ENCODE results near the gene TAOK1. TPM values are rescaled to one million over a fixed set of nuclear protein-coding genes. Genes with fewer than 3 reads are reported as not detected.

The TAOK1 gene
- total and polyA plus RNA-seq, 5 donors from 2014 or later, result 2.2 to 68.5 (median 3.8) TPM

DNA sequence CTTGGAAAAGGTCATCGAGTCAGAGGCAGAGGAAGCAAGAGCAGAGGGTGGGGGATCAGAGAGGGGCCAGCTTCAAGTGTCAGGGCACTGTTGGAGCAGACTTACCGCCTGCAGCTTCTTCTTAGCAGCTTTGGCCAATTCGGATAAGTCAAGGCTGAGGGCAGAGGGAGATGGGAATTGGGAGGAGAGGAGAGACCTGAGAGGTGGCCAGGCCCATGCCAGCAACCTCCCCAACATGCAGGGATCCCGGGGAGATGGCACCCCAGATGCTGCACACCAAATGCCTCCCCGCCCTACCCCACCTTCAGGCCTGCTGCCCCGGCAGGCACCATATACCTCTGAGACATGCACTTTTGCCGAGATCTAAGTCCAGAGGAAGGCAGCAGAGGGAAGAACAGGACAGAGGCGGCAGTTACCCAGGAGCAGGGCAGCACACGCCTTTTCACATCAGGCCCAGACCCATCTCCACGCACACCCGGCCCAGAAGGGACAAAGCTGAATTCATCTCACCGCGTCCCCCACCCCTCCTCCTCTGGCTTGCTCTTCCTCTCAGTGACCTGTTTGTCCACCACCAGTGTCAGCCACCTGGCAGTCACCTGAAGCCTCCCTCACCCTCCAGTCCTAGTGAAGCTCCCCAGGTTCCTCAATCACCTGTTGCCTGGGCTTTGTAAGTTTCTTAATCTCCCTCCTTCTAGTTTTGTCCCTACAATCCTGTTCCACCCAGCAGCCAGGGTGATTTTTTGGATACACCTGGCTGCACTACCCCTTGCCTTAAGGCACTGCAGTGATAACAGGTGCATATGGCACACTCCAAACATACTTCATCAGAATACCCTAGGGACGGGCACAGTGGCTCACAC lies 188.7 kb downstream of the TAOK1 start:
- Histone ChIP-seq H3K36me3 (ENCODE audit: control insufficient read depth, insufficient read depth, low read length) (peaks cover 51% of the 10 kb centered on the region), H3K4me1 (ENCODE audit: control insufficient read depth, insufficient read depth, low read length, poor library complexity, severe bottlenecking) (peaks cover 4% of the 10 kb centered on the region), H3K9me3 (ENCODE audit: control insufficient read depth in 2 of 2, low read length in 2 of 2) (no peaks in the 10 kb centered on the region), H3K27ac (ENCODE audit: insufficient read depth, low read length, poor library complexity, severe bottlenecking) (no peak overlapping the region), H3K27me3 (ENCODE audit: control insufficient read depth, insufficient read depth, low read length) (no peaks in the 10 kb centered on the region), H3K4me3 (ENCODE audit: low read depth, low read length) (no peak overlapping the region)
- H3K9me3 Mint-ChIP-seq, result peaks cover 0 to 1% (median 0%) of the 10 kb centered on the region in 7 donors
- H3K36me3 Mint-ChIP-seq, result peaks cover 31% of the 10 kb centered on the region
- no peaks in the 10 kb centered on the region for H3K27me3 Mint-ChIP-seq
- H3K4me3 Mint-ChIP-seq, result no peak overlapping the region
- DNase-seq (no peak), ATAC-seq (ENCODE audit: low read depth in 2 of 2) (no peak)
- H3K27ac Mint-ChIP-seq, result no peak overlapping the region
- peaks cover 5 to 18% (median 7%) of the 10 kb centered on the region in 4 donors for H3K4me1 Mint-ChIP-seq

DNA sequence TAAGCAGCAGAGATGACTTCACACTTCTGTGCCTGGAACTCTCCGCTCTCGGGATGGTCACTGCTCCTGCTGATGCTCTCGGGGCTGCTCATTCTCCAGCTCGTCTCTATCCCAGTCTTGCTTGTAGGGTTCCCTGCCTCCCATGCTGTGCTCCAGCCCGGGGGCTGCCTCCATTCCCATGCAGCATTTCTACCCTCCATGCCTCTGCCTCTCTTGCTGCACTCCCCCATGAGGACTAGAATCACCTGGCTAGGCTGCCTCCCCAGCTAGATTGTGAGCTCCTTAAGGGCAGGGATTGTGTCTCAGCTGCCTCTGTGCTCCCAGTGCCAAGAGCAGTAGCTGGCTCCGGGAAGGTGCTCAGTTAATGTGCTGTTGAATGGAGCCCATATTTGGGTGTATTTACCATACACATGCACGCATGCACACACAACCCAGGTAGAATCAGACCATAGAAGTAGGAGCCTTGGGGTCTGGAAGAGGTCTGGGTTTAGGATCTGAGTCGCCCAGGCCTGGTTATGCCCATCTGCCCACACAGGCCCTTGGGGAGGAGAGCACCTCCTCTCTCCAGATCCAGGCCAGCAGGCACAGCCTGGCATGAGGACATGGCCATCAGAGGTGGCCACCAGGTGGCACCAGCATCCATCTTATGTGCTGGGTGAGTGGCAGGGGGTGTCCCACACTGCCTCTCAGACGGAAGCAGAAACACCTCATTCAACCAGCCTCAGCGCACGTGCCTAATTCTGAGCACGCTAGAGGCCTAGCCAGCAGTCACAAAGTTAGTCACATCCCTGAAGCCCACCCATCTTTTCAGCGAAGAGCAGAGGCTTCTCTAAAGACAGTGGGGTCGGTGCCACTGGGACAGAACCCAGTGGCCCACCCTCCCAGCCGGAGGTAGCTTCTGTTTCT lies 190.0 kb downstream of the TAOK1 start:
- Mint-ChIP-seq H3K36me3 (peaks cover 26% of the 10 kb centered on the region), H3K9me3 (peaks cover 0 to 1% (median 0%) of the 10 kb centered on the region in 7 donors), H3K4me3 (peak overlapping the region in 2 of 4 donors; percentile 22 to 64), H3K4me1 (peaks cover 5 to 31% (median 13%) of the 10 kb centered on the region in 4 donors), H3K27me3 (no peaks in the 10 kb centered on the region), H3K27ac (peak overlapping the region in 2 of 3 donors; percentile 90)
- Histone ChIP-seq H3K27ac (ENCODE audit: insufficient read depth, low read length, poor library complexity, severe bottlenecking) (peak overlapping the region; percentile 56), H3K9me3 (ENCODE audit: control insufficient read depth in 2 of 2, low read length in 2 of 2) (no peaks in the 10 kb centered on the region), H3K4me3 (ENCODE audit: low read depth, low read length) (no peak overlapping the region), H3K27me3 (ENCODE audit: control insufficient read depth, insufficient read depth, low read length) (no peaks in the 10 kb centered on the region), H3K4me1 (ENCODE audit: control insufficient read depth, insufficient read depth, low read length, poor library complexity, severe bottlenecking) (peaks cover 16% of the 10 kb centered on the region), H3K36me3 (ENCODE audit: control insufficient read depth, insufficient read depth, low read length) (peaks cover 43% of the 10 kb centered on the region)
- ATAC-seq (ENCODE audit: low read depth in 2 of 2) (peak; percentile 95 to 99), DNase-seq (peak; percentile 80 to 91 (median 89))

DNA sequence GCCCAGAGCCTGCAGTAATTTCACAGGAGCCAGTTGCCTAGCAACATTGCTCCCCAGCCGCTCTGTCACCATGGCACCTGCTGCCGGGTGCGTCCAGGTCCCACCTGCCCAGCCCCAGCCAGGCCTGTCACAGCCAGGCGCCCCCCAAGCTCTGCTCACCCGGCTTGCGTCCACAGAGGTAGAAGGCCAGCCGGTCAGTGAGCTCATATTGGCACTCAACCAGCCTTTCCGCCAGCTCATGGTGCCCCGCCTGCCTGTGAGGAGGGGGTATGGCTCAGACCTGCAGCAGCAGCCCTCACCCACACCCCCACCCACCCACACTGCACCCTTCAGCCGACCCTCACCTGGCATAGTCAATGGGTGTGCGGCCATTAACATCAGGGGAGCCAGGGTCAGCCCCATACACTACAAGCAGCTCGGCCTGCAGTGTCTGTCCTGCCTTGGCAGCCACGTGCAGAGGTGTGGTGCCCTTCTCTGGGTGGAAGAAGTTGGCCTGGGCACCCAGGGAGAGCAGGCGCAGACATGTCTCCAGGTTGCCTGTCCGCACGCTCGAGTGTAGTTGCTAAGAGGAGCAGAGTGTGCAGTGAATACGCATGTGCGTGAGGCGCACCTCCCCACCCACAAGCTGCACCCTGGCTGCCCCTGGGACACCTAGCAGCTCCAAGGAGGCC lies 191.6 kb downstream of the TAOK1 start:
- no peaks in the 10 kb centered on the region for H3K27me3 ChIP-seq (ENCODE audit: control insufficient read depth, insufficient read depth, low read length)
- Mint-ChIP-seq H3K4me3 (no peak overlapping the region), H3K27ac (peak overlapping the region in 1 of 3 donors; percentile 20), H3K4me1 (peaks cover 11 to 47% (median 23%) of the 10 kb centered on the region in 4 donors), H3K36me3 (peaks cover 26% of the 10 kb centered on the region), H3K9me3 (peaks cover 0 to 1% (median 0%) of the 10 kb centered on the region in 7 donors), H3K27me3 (no peaks in the 10 kb centered on the region)
- peaks cover 30% of the 10 kb centered on the region for H3K36me3 ChIP-seq (ENCODE audit: control insufficient read depth, insufficient read depth, low read length)
- ATAC-seq (ENCODE audit: low read depth in 2 of 2), result no peak
- no peak overlapping the region for H3K4me3 ChIP-seq (ENCODE audit: low read depth, low read length)
- H3K9me3 ChIP-seq (ENCODE audit: control insufficient read depth in 2 of 2, low read length in 2 of 2), result no peaks in the 10 kb centered on the region
- no peak overlapping the region for H3K27ac ChIP-seq (ENCODE audit: insufficient read depth, low read length, poor library complexity, severe bottlenecking)
- H3K4me1 ChIP-seq (ENCODE audit: control insufficient read depth, insufficient read depth, low read length, poor library complexity, severe bottlenecking), result peaks cover 29% of the 10 kb centered on the region
- no peak for DNase-seq

DNA sequence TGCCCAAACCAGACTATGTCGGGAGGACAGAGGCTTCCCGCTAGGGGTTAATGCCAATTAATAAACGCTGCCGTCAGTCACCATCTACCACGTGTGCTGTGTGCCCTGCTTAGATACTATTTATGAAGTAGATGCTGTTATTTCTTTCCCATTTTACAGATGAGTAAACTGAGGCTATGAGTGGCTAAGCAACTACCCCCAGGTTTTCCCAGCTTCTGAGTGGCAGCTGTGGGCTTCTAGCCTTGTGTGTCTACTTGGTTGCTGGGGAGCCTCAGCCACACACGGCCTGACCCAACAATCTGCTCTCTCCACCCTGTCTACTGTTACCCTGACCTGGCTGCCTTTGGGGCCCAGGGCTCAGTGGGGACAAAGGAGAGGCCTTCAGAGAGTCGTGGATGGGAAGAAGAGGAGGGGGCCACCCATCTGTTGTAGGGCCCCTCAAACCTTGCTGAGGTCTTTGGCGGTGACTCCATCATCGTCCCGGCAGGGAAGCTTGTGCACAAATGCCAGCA lies 192.1 kb downstream of the TAOK1 start:
- peaks cover 0 to 1% (median 0%) of the 10 kb centered on the region in 7 donors for H3K9me3 Mint-ChIP-seq
- H3K27ac ChIP-seq (ENCODE audit: insufficient read depth, low read length, poor library complexity, severe bottlenecking), result no peak overlapping the region
- ATAC-seq (ENCODE audit: low read depth in 2 of 2), result no peak
- H3K36me3 Mint-ChIP-seq, result peaks cover 26% of the 10 kb centered on the region
- peaks cover 11 to 53% (median 26%) of the 10 kb centered on the region in 4 donors for H3K4me1 Mint-ChIP-seq
- no peak for DNase-seq
- H3K27ac Mint-ChIP-seq, result peak overlapping the region in 1 of 3 donors; percentile 20
- no peaks in the 10 kb centered on the region for H3K27me3 Mint-ChIP-seq
- H3K4me3 ChIP-seq (ENCODE audit: low read depth, low read length), result no peak overlapping the region
- peaks cover 34% of the 10 kb centered on the region for H3K4me1 ChIP-seq (ENCODE audit: control insufficient read depth, insufficient read depth, low read length, poor library complexity, severe bottlenecking)
- H3K36me3 ChIP-seq (ENCODE audit: control insufficient read depth, insufficient read depth, low read length), result peaks cover 24% of the 10 kb centered on the region
- H3K4me3 Mint-ChIP-seq, result no peak overlapping the region
- no peaks in the 10 kb centered on the region for H3K27me3 ChIP-seq (ENCODE audit: control insufficient read depth, insufficient read depth, low read length)
- no peaks in the 10 kb centered on the region for H3K9me3 ChIP-seq (ENCODE audit: control insufficient read depth in 2 of 2, low read length in 2 of 2)

DNA sequence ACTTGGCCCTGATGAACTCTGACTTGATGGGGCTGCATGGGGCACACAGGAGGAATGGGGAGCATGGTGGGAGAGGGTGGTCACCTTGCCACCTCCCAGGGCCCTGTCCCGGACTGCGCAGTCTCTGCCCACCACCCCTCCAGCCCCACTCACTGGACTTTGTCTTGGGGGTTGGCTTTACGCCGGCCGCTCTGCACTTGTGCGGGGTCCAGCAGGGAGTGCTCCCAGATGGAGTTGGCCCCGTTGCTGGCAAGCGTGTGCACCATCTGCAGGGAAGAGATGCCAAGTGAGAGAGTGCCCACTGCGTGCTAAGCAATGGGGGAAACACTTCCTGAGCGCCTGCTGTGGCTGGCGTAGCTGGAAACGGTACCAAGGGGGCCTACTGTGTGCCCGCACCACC lies 192.6 kb downstream of the TAOK1 start:
- Histone ChIP-seq H3K4me1 (ENCODE audit: control insufficient read depth, insufficient read depth, low read length, poor library complexity, severe bottlenecking) (peaks cover 39% of the 10 kb centered on the region), H3K4me3 (ENCODE audit: low read depth, low read length) (no peak overlapping the region), H3K36me3 (ENCODE audit: control insufficient read depth, insufficient read depth, low read length) (peaks cover 22% of the 10 kb centered on the region), H3K9me3 (ENCODE audit: control insufficient read depth in 2 of 2, low read length in 2 of 2) (no peaks in the 10 kb centered on the region), H3K27me3 (ENCODE audit: control insufficient read depth, insufficient read depth, low read length) (no peaks in the 10 kb centered on the region), H3K27ac (ENCODE audit: insufficient read depth, low read length, poor library complexity, severe bottlenecking) (no peak overlapping the region)
- Mint-ChIP-seq H3K27me3 (no peaks in the 10 kb centered on the region), H3K4me3 (no peak overlapping the region), H3K4me1 (peaks cover 11 to 57% (median 29%) of the 10 kb centered on the region in 4 donors), H3K9me3 (peaks cover 0 to 1% (median 0%) of the 10 kb centered on the region in 7 donors), H3K27ac (no peak overlapping the region), H3K36me3 (peaks cover 24% of the 10 kb centered on the region)
- no peak for ATAC-seq (ENCODE audit: low read depth in 2 of 2)
- no peak for DNase-seq

DNA sequence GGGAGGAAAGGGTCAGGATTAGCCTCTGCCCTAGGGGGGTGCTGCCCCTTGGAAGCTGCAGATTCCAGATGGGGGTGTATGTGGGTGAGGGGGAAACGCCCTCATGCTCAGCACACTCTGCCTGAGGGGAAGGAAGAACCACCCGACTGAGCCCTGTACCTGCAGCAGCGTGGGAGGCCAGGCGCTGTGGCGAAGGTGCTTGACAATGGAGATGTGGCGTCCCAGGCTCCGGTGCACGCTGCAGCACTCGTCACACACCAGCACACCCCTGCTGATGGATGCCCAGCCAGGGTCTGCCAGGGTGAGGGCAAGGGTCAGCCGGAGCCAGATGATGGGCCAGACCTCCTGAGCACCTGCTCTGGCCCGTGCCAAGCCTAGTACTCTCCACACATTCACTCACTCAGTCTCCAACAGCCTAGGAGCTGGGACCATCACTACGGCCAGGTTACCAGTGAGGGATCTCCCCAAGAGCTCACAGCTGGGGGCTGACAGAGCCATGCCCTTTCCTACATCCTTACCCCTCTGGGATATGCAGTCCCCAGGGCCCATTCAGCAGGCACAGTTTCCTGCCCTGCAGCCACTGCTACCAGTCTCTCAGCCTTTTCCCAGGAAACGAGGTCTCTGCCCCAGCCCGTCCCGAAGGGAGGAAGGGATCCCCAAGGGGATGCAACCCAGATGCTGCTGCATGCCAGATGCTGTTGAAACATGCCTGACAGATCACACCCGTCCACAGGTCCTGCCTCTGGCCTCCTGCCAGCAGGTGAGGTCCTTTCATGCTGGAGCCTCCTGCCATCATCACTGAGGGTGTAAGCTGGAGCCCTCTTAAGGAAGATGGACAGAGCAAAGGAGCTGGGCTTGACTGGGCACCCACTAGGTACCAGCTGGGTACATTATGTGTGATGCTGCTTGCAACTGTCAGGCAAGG lies 193.4 kb downstream of the TAOK1 start:
- Mint-ChIP-seq H3K27ac (peak overlapping the region; percentile 69 to 82 (median 79)), H3K4me3 (peak overlapping the region in 2 of 4 donors; percentile 43 to 91), H3K27me3 (no peaks in the 10 kb centered on the region), H3K36me3 (peaks cover 18% of the 10 kb centered on the region), H3K4me1 (peaks cover 11 to 63% (median 34%) of the 10 kb centered on the region in 4 donors), H3K9me3 (peaks cover 0 to 1% (median 0%) of the 10 kb centered on the region in 7 donors)
- Histone ChIP-seq H3K4me3 (ENCODE audit: low read depth, low read length) (no peak overlapping the region), H3K27ac (ENCODE audit: insufficient read depth, low read length, poor library complexity, severe bottlenecking) (no peak overlapping the region), H3K9me3 (ENCODE audit: control insufficient read depth in 2 of 2, low read length in 2 of 2) (no peaks in the 10 kb centered on the region), H3K27me3 (ENCODE audit: control insufficient read depth, insufficient read depth, low read length) (no peaks in the 10 kb centered on the region), H3K4me1 (ENCODE audit: control insufficient read depth, insufficient read depth, low read length, poor library complexity, severe bottlenecking) (peaks cover 47% of the 10 kb centered on the region), H3K36me3 (ENCODE audit: control insufficient read depth, insufficient read depth, low read length) (peaks cover 18% of the 10 kb centered on the region)
- DNase-seq, result no peak
- no peak for ATAC-seq (ENCODE audit: low read depth in 2 of 2)

Data from CD4-positive, CD25-positive, alpha-beta regulatory T cell (primary cell).